Measurements from ENCODE around the gene FMNL1.

The FMNL1 gene

DNA sequence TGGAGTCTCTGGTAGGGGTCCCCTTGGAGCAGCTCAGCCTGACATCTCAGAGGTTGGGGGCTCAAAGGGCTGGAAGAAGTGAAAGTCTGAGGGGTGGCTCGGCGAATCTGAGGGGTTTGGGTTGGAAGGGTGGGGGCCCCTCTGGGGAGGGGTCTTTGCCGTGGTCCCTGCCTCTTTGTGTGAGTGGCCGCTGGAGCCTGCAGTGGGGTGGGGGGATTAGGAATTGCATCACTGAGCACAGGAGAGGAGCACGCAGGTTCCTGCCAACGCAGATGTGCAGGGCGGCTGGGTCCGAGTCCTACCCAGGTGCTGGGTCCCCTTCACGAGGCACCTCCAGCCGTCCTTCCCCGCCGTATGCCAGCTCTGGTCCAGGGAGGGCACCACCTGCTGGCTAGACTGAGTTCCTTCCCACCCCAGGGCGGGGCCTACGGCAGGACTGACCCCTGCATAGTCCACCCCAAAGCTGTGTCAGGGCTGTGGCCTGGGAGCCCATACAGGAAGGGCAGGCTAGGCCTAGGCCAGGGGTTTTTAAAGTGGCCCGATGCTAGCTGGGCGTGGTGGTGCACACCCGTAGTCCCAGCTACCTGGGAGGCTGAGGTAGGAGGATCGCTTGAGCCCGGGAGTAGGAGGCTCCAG, 9.9 kb downstream of the FMNL1 start:
- H3K27ac ChIP-seq = no peak overlapping the region
- TF ChIP-seq ZFX (IDR thresholded peaks at IDR 0.05; ENCODE audit: borderline replicate concordance) = no peak
- TF ChIP-seq, protein P1, sequence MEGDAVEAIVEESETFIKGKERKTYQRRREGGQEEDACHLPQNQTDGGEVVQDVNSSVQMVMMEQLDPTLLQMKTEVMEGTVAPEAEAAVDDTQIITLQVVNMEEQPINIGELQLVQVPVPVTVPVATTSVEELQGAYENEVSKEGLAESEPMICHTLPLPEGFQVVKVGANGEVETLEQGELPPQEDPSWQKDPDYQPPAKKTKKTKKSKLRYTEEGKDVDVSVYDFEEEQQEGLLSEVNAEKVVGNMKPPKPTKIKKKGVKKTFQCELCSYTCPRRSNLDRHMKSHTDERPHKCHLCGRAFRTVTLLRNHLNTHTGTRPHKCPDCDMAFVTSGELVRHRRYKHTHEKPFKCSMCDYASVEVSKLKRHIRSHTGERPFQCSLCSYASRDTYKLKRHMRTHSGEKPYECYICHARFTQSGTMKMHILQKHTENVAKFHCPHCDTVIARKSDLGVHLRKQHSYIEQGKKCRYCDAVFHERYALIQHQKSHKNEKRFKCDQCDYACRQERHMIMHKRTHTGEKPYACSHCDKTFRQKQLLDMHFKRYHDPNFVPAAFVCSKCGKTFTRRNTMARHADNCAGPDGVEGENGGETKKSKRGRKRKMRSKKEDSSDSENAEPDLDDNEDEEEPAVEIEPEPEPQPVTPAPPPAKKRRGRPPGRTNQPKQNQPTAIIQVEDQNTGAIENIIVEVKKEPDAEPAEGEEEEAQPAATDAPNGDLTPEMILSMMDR (IDR thresholded peaks at IDR 0.05) = peak; percentile 42

DNA sequence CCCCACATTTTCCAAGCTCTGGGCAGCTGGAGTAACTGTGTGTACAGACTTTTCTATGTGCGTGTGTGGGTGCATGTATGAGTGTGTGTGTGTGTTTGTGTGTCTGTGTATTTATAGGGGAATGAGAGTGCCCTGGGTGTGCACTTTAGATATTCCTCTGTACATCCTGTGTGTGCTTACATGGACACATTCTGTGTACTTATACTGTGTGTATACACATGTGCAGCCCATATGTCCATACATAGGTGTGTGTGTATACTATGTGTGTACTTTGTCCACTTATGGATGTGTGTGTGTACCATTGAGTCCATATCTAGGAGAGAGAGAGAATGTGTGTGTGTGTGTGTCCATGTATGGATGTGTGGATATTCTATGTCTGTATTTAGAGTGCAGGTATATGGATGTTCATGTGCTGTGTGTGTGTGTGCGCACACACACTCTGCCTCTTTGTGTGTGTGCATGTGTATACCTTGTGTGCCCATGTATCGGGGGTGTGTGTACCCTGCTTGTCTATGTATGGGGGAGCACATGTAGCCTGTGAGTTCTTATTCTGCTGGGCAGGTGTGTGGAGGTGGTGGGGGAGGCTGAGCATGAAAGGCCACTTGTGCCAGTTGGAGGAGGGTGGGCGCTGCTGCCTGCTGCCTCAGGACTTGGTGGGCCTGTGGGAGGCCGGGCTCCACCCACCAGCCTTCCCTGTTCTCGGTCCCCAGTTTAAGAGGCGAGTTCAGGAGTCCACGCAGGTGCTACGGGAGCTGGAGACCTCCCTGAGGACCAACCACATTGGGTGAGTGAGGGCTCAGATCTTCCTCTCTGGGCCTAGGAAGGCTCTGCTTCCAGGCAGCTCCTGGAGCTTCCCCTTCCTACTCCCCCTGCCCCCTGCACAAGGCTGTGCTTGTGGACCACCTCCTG, 11.1 kb downstream of the FMNL1 start:
- TF ChIP-seq ZFX (IDR thresholded peaks at IDR 0.05; ENCODE audit: borderline replicate concordance) = no peak
- TF ChIP-seq, protein P1 (IDR thresholded peaks at IDR 0.05) = no peak
- H3K27ac ChIP-seq = no peak overlapping the region

DNA sequence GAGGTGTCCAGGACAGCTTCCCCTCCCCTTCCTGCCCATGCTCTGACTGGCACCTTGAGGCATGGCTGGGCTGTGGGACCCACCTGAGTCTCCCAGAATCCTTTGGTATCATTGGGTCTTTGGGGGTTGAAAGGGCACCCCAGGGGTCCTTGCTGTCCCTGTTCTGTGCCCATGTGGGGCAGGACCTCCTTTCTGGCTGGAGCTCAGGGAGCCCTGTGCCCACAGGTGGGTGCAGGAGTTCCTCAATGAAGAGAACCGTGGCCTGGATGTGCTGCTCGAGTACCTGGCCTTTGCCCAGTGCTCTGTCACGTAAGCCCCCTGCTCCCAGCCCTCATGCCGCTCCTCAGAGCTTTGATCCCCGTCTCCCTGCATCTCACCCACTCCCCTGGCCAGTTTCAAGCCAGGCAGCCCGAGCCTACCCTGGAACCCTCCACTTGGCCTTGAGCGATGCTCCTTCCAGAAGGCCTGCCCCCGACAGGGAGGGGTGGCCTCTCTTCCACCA, 11.8 kb downstream of the FMNL1 start:
- no peak overlapping the region for H3K27ac ChIP-seq

DNA sequence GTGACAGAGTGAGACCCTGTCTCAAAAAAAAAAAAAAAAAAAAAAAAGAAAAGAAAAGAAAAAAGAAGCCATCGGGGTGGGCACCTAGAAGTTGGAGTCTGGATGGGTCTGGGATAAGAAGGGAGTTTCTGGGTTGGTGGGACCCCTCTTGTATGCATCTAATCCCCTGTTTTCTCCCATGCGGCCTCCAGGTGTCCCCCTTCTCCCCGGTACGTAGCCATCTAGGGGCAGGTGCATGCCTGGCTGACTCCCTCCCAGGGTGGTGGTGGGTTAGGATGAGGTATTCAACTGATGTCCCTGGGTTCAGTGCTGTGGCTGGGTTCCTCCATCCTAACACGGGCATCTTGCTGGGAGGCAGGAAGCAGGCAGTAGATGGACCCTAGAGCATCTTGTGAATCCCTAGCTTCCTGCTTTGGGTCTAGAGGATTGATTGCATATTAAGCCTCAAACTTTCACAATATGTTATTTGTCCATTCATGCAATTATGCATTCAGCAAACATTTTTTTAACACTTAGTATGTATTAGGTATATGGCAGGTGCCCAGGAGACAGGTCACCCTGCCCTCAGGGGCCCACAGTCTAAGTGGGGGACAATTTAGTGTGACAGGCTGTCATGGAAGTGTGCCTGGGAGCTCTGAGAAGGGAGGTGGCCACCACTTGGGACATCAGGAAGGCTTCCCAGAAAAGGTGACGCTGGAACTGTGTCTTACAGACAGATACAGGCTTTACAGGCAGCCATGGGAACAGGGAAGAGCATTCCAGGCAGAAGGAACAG, 13.1 kb downstream of the FMNL1 start:
- TF ChIP-seq ZFX (IDR thresholded peaks at IDR 0.05; ENCODE audit: borderline replicate concordance) = no peak
- TF ChIP-seq, protein P1 (IDR thresholded peaks at IDR 0.05) = no peak
- no peak overlapping the region for H3K27ac ChIP-seq

More for the DNA sequence above, 11.8 kb downstream of the FMNL1 start:
- TF ChIP-seq, protein P1 (IDR thresholded peaks at IDR 0.05) = no peak

DNA sequence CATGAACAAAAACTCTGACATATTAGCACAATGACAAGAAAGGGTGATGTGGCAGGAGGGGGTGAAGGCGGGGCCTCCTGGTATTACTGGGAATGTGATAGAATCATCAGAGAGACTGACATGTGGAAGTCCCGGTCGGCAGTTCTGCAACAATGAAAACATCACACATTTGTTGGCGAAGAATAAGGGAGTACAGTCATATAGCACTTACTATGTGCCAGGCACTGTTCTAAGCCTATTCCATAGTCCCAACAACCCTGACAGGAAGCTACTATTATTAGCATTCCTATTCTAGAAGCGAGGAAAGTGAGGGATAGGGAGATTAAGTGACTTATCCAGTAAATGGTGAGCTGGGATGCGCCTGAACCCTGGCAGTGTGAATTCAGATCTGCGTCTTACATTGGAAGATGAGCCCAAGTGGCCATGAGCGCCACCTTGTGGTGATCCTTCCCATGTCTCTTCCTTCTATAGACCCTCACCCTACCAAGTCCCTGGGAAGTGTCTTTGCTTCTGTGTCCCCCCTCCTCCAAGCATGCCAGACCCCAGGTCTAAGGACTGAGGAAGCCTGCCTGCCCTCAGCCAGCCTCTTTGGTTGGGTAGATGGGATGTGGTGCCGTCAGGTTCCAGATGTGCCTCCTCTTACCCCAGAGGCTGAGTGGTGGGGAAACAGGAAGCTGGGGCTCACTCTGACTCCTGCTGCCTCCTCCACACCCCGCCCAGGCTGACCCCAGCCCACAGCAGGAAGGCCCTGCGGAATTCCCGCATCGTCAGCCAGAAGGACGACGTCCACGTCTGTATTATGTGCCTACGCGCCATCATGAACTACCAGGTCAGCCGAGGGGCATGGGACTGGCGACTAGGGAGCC, 14.0 kb downstream of the FMNL1 start:
- H3K27ac ChIP-seq = no peak overlapping the region
- TF ChIP-seq ZFX (IDR thresholded peaks at IDR 0.05; ENCODE audit: borderline replicate concordance) = no peak
- TF ChIP-seq, protein P1 (IDR thresholded peaks at IDR 0.05) = peak; percentile 93

DNA sequence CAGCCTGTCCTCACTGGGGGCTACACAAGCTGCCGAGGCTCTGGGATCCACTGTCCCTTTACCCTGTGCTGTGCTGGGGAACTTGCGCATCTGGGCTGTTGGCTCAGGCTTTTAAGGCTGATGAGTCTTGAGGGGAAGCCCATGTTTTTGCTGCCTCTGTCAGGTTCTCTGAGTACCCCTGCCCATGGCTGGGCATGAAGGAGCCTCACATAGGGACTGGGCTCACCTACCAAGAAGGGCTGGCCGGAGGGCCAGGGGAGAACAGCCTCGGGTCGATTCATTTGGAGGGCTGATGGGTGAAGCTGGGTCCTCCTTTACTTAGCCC, 14.6 kb downstream of the FMNL1 start:
- H3K27ac ChIP-seq = no peak overlapping the region
- TF ChIP-seq, protein P1 (IDR thresholded peaks at IDR 0.05) = no peak
- no peak for TF ChIP-seq ZFX (IDR thresholded peaks at IDR 0.05; ENCODE audit: borderline replicate concordance)
